GM23248 (cell line): ENCODE measurements around the gene DRG2.

Source experiments
- EZH2 ChIP-seq: fragments of 200-600 bp; sonication (generic); IDR thresholded peaks from 2 replicates; pipeline ENCODE4 v1.6.1; 2018; ENCODE audit warnings: antibody characterized with exemption, mild to moderate bottlenecking; ENCODE audit not compliant: insufficient read depth, poor library complexity, severe bottlenecking
- EZH2phosphoT487 ChIP-seq: fragments of 200-600 bp; sonication (generic); IDR thresholded peaks from 2 replicates; pipeline ENCODE4 v1.6.1; 2018; ENCODE audit warnings: antibody characterized with exemption, moderate library complexity, mild to moderate bottlenecking, low read depth; ENCODE audit not compliant: insufficient read depth

GRCh38 chr17:18084256-18084655, 3.5 kb upstream of the DRG2 start:
- TF ChIP-seq EZH2 (no peak), EZH2phosphoT487 (no peak)
